ENCODE results near the gene BSPRY.

The BSPRY gene

DNA sequence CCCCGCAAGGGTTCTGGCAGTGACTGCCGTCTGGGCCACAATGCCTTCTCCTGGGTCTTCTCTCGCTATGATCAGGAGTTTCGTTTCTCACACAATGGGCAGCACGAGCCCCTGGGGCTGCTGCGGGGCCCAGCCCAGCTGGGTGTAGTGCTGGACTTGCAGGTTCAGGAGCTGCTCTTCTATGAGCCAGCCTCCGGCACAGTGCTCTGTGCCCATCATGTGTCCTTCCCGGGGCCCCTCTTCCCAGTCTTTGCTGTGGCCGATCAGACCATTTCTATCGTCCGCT lies 20.5 kb downstream of the BSPRY start:
- Histone ChIP-seq H2AFZ (ENCODE audit: low read depth, low read length) (no peak overlapping the region), H3K9me3 (ENCODE audit: insufficient read depth, low read length, severe bottlenecking) (no peaks in the 10 kb centered on the region), H3K36me3 (ENCODE audit: insufficient read depth, low read length) (peaks cover 13% of the 10 kb centered on the region; the same call in 1 of the 2 replicates), H3K4me2 (ENCODE audit: insufficient read depth, low read length) (no peak overlapping the region), H3K4me3 (ENCODE audit: low read depth in 1 of 2, low read length in 2 of 2) (no peak overlapping the region), H3K4me1 (ENCODE audit: insufficient read depth, low read length) (no peaks in the 10 kb centered on the region), H3K27ac (ENCODE audit: low read length) (no peak overlapping the region), H4K20me1 (ENCODE audit: insufficient read depth, low read length) (no peaks in the 10 kb centered on the region), H3K27me3 (ENCODE audit: insufficient read depth, low read length, poor library complexity) (no peaks in the 10 kb centered on the region), H3K79me2 (ENCODE audit: insufficient read depth, low read length) (no peaks in the 10 kb centered on the region), H3K9ac (ENCODE audit: low read depth, low read length) (no peak overlapping the region)
- TF ChIP-seq, protein P1, sequence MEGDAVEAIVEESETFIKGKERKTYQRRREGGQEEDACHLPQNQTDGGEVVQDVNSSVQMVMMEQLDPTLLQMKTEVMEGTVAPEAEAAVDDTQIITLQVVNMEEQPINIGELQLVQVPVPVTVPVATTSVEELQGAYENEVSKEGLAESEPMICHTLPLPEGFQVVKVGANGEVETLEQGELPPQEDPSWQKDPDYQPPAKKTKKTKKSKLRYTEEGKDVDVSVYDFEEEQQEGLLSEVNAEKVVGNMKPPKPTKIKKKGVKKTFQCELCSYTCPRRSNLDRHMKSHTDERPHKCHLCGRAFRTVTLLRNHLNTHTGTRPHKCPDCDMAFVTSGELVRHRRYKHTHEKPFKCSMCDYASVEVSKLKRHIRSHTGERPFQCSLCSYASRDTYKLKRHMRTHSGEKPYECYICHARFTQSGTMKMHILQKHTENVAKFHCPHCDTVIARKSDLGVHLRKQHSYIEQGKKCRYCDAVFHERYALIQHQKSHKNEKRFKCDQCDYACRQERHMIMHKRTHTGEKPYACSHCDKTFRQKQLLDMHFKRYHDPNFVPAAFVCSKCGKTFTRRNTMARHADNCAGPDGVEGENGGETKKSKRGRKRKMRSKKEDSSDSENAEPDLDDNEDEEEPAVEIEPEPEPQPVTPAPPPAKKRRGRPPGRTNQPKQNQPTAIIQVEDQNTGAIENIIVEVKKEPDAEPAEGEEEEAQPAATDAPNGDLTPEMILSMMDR (IDR thresholded peaks at IDR 0.05; ENCODE audit: borderline replicate concordance, extremely low read depth, low read length, poor library complexity, severe bottlenecking) = no peak
- no peak for TF ChIP-seq EZH2 (IDR thresholded peaks at IDR 0.05; ENCODE audit: borderline replicate concordance, low read depth, low read length, severe bottlenecking)
- ATAC-seq (ENCODE audit: insufficient read depth, low read depth) (no peak), DNase-seq (no peak)

DNA sequence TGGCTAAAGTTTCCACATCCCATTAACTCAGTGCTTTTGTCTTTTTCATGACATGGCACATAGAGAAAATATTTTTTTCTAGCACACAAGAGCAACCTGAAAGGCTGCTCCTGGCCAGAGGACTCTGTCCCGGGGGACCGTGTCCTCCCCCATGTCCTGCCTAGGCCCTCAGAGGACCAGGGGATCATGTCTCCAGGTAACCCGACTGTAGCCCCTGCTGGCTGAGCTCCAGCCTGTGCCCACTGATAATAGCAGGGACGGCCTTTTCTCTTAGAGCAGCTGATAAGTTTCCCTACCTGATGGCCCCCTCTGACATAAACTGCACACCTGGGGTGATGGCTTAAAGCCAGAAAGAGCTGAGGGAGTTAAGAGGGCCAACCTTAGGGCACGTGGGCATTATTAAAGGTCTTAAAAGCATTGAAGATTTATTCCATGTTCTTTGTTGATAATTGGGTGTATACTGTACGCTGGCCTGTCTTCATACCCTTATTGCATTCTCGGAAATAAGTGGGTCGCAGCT lies 21.5 kb downstream of the BSPRY start:
- TF ChIP-seq, protein P1 (IDR thresholded peaks at IDR 0.05; ENCODE audit: borderline replicate concordance, extremely low read depth, low read length, poor library complexity, severe bottlenecking) = no peak
- TF ChIP-seq EZH2 (IDR thresholded peaks at IDR 0.05; ENCODE audit: borderline replicate concordance, low read depth, low read length, severe bottlenecking) = no peak
- no peaks in the 10 kb centered on the region for H3K27me3 ChIP-seq (ENCODE audit: insufficient read depth, low read length, poor library complexity)
- H2AFZ ChIP-seq (ENCODE audit: low read depth, low read length) = no peak overlapping the region
- peaks cover 18% of the 10 kb centered on the region for H3K36me3 ChIP-seq (ENCODE audit: insufficient read depth, low read length)
- H3K9ac ChIP-seq (ENCODE audit: low read depth, low read length) = no peak overlapping the region
- H3K4me3 ChIP-seq (ENCODE audit: low read depth in 1 of 2, low read length in 2 of 2) = no peak overlapping the region
- ATAC-seq (ENCODE audit: insufficient read depth, low read depth) (no peak), DNase-seq (no peak)
- peaks cover 9% of the 10 kb centered on the region for H3K4me1 ChIP-seq (ENCODE audit: insufficient read depth, low read length)
- H3K27ac ChIP-seq (ENCODE audit: low read length) = no peak overlapping the region
- H3K9me3 ChIP-seq (ENCODE audit: insufficient read depth, low read length, severe bottlenecking) = no peaks in the 10 kb centered on the region
- no peak overlapping the region for H3K4me2 ChIP-seq (ENCODE audit: insufficient read depth, low read length)
- peaks cover 4% of the 10 kb centered on the region; the same call in 1 of the 2 replicates for H3K79me2 ChIP-seq (ENCODE audit: insufficient read depth, low read length)
- H4K20me1 ChIP-seq (ENCODE audit: insufficient read depth, low read length) = no peaks in the 10 kb centered on the region

DNA sequence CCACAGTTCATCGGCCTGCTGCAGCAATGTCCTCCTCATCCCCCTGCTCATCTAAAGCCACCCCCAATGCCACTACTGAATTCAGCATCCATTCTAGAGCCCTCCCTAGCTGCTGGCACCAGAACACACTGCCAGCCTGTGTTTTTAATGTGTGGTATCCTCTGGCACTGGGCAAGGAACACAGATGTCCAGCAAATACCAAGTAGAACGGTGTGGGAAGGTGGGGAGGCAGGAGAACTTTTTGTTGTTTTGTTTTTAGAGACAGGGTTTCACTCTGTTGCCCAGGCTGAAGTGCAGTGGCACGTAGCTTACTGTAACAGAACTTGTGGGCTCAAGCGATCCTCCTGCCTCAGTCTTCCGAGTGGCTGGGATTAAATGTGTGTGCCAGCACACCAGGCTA lies 22.7 kb downstream of the BSPRY start:
- Histone ChIP-seq H3K27me3 (ENCODE audit: insufficient read depth, low read length, poor library complexity) (no peaks in the 10 kb centered on the region), H3K79me2 (ENCODE audit: insufficient read depth, low read length) (peaks cover 4% of the 10 kb centered on the region; the same call in 1 of the 2 replicates), H3K36me3 (ENCODE audit: insufficient read depth, low read length) (peaks cover 18% of the 10 kb centered on the region), H3K4me1 (ENCODE audit: insufficient read depth, low read length) (peaks cover 15% of the 10 kb centered on the region), H2AFZ (ENCODE audit: low read depth, low read length) (no peak overlapping the region), H3K27ac (ENCODE audit: low read length) (no peak overlapping the region), H3K4me3 (ENCODE audit: low read depth in 1 of 2, low read length in 2 of 2) (no peak overlapping the region), H3K9ac (ENCODE audit: low read depth, low read length) (no peak overlapping the region), H4K20me1 (ENCODE audit: insufficient read depth, low read length) (no peaks in the 10 kb centered on the region), H3K9me3 (ENCODE audit: insufficient read depth, low read length, severe bottlenecking) (no peaks in the 10 kb centered on the region), H3K4me2 (ENCODE audit: insufficient read depth, low read length) (no peak overlapping the region)
- no peak for TF ChIP-seq EZH2 (IDR thresholded peaks at IDR 0.05; ENCODE audit: borderline replicate concordance, low read depth, low read length, severe bottlenecking)
- TF ChIP-seq, protein P1 (IDR thresholded peaks at IDR 0.05; ENCODE audit: borderline replicate concordance, extremely low read depth, low read length, poor library complexity, severe bottlenecking) = no peak
- DNase-seq (no peak), ATAC-seq (ENCODE audit: insufficient read depth, low read depth) (no peak)

DNA sequence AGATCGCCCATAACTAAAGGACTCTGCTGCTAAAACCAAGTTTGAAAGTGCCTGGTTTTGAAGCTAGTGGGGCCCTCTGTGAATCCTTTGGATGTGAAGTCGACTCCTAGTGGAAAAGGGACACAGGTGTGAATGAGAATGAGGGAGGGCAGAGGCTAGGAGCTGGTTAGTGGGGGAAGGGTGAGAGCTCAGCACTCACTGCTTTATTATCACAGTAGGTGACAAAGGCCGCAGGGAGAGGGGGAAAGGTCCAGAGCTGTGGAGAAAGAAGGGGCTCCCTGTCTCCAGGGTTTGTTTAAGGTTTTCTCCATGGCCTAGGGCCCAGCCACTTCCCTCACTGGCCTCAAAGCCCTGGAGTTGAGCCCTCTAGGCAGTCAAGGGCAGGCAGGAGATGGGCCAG lies 23.9 kb downstream of the BSPRY start:
- Histone ChIP-seq H3K27ac (ENCODE audit: low read length) (no peak overlapping the region), H3K36me3 (ENCODE audit: insufficient read depth, low read length) (peaks cover 18% of the 10 kb centered on the region), H3K9ac (ENCODE audit: low read depth, low read length) (no peak overlapping the region), H3K9me3 (ENCODE audit: insufficient read depth, low read length, severe bottlenecking) (no peaks in the 10 kb centered on the region), H3K27me3 (ENCODE audit: insufficient read depth, low read length, poor library complexity) (no peaks in the 10 kb centered on the region), H2AFZ (ENCODE audit: low read depth, low read length) (no peak overlapping the region), H4K20me1 (ENCODE audit: insufficient read depth, low read length) (no peaks in the 10 kb centered on the region), H3K4me2 (ENCODE audit: insufficient read depth, low read length) (no peak overlapping the region), H3K4me3 (ENCODE audit: low read depth in 1 of 2, low read length in 2 of 2) (no peak overlapping the region), H3K79me2 (ENCODE audit: insufficient read depth, low read length) (peaks cover 4% of the 10 kb centered on the region; the same call in 1 of the 2 replicates), H3K4me1 (ENCODE audit: insufficient read depth, low read length) (peaks cover 19% of the 10 kb centered on the region)
- no peak for DNase-seq
- TF ChIP-seq EZH2 (IDR thresholded peaks at IDR 0.05; ENCODE audit: borderline replicate concordance, low read depth, low read length, severe bottlenecking) = no peak
- TF ChIP-seq, protein P1 (IDR thresholded peaks at IDR 0.05; ENCODE audit: borderline replicate concordance, extremely low read depth, low read length, poor library complexity, severe bottlenecking) = no peak
- ATAC-seq (ENCODE audit: insufficient read depth, low read depth) = no peak

Measured in DND-41 (cell line).